Thoracic aorta (tissue), 2 donors: ENCODE results near the gene HTR5A. TPM values are rescaled to one million over a fixed set of nuclear protein-coding genes. Genes with fewer than 3 reads are reported as not detected.

ENCODE experiments used
- ATAC-seq: fragments of 150-250 bp; one replicate; pipeline ENCODE4 v1.8.0; 2017; ENCODE audit warnings: low read depth; ENCODE audit not compliant: insufficient number of reproducible peaks, low FRiP score
- DNase-seq: peaks from one replicate; pipeline ENCODE4 v3.0.0-alpha.2; 2020; ENCODE audit warnings: low spot score
- H3K27ac ChIP-seq, 2 donors: fragments of 200-600 bp; sonication (generic); 1 replicate in 1 of 2; 2 replicates in 1 of 2; pipeline ENCODE4 v1.5.1; 2016; ENCODE audit warnings: mild to moderate bottlenecking in 2 of 2, moderate library complexity in 2 of 2
- H3K27me3 ChIP-seq: fragments of 200-600 bp; sonication (generic); replicated peaks from 2 replicates; pipeline ENCODE4 v1.6.0; 2016; ENCODE audit warnings: mild to moderate bottlenecking; ENCODE audit not compliant: insufficient read depth
- H3K36me3 ChIP-seq: fragments of 200-600 bp; sonication (generic); one replicate; pipeline ENCODE4 v1.5.1; 2016
- H3K4me1 ChIP-seq, 2 donors: fragments of 200-600 bp; sonication (generic); 1 replicate in 1 of 2; 2 replicates in 1 of 2; pipeline versions ENCODE4 v1.5.1 to v1.6.0; 2016; ENCODE audit warnings: low read depth in 2 of 2, mild to moderate bottlenecking in 1 of 2; ENCODE audit not compliant: control insufficient read depth in 1 of 2
- H3K4me3 ChIP-seq: fragments of 200-600 bp; sonication (generic); 2 replicates; pipeline ENCODE4 v1.5.1; 2016; ENCODE audit warnings: mild to moderate bottlenecking
- H3K9me3 ChIP-seq: fragments of 200-600 bp; sonication (generic); 2 replicates; pipeline ENCODE4 v1.5.1; 2016
- total RNA-seq, 2 donors: library from RNA; depleted of rRNA; stranded (reverse); fragments of >200 nt; gene quantifications; one replicate each; pipeline versions ENCODE4 v1.1.0 to v1.2.3, GENCODE V29; 2016
- TF ChIP-seq, protein P1 (sequence below): fragments of 200-600 bp; sonication (generic); IDR thresholded peaks from one replicate; pipeline ENCODE4 v1.5.1; 2019; ENCODE audit warnings: antibody characterized with exemption

The HTR5A gene
- total RNA-seq, 2 donors from 2014 or later = not detected

DNA sequence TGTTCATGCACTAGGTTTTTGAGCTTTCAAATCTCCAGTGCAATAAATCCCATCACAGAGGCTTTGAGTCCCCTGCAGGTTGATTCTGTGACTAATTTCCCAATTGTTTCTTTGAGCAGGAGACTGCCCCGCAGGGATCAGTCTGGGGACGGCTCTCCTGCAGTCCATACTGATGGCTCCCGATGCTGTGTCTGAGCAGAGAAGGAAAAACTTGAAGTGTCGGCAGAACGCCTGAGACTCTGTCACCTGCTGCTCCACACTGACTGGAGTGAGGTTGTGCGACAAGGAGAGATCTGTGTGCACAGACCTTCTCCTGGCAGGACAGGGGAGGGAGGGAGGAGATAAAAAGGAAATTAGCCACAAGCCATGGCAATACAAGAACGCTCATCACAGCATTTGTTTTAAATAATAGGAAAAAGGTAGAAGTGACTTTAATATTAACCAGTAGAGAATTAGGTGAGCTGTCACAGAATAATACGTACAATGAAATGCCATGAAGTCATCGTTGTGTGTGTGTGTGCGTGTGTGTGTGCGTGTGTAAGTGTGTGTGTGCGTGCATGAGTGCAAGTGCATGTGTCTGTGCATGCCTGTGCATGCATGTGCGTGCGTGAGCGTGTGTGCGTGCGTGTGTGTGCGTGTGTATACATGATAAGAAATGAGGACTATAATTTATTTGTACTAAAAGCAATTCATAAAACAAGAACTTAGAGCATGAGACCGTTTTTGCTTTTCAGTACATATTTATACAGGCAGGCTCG is 38.2 kb downstream of the HTR5A start:
- no peak for ATAC-seq
- DNase-seq = no peak
- Histone ChIP-seq H3K27me3 (no peaks in the 10 kb centered on the region), H3K27ac (no peak overlapping the region), H3K4me3 (no peak overlapping the region), H3K4me1 (no peaks in the 10 kb centered on the region), H3K9me3 (no peaks in the 10 kb centered on the region), H3K36me3 (no peaks in the 10 kb centered on the region)
- TF ChIP-seq, protein P1, sequence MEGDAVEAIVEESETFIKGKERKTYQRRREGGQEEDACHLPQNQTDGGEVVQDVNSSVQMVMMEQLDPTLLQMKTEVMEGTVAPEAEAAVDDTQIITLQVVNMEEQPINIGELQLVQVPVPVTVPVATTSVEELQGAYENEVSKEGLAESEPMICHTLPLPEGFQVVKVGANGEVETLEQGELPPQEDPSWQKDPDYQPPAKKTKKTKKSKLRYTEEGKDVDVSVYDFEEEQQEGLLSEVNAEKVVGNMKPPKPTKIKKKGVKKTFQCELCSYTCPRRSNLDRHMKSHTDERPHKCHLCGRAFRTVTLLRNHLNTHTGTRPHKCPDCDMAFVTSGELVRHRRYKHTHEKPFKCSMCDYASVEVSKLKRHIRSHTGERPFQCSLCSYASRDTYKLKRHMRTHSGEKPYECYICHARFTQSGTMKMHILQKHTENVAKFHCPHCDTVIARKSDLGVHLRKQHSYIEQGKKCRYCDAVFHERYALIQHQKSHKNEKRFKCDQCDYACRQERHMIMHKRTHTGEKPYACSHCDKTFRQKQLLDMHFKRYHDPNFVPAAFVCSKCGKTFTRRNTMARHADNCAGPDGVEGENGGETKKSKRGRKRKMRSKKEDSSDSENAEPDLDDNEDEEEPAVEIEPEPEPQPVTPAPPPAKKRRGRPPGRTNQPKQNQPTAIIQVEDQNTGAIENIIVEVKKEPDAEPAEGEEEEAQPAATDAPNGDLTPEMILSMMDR = no peak

DNA sequence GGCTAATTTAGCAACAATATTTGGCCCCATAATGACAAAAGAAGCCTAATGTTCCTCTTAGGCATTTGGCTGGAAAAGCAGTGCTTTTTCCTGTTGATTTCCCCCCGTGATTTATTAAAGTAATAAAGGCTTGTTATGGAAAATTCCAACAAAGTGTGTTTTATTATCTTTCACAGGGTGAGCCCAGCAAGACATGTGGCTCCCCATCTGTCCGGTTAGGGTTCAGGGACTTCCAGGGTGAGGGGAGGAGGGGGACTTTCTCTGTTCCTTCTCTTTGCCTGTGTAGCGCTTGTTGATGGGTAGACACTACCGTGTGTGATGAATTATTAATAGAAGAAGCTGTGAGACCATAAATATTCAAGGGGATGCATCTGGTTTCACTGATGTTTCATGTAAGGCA is 39.0 kb downstream of the HTR5A start:
- H3K4me3 ChIP-seq = no peak overlapping the region
- no peaks in the 10 kb centered on the region for H3K4me1 ChIP-seq
- TF ChIP-seq, protein P1 = no peak
- no peaks in the 10 kb centered on the region for H3K36me3 ChIP-seq
- DNase-seq (no peak), ATAC-seq (no peak)
- no peaks in the 10 kb centered on the region for H3K27me3 ChIP-seq
- no peak overlapping the region for H3K27ac ChIP-seq
- H3K9me3 ChIP-seq = no peaks in the 10 kb centered on the region

DNA sequence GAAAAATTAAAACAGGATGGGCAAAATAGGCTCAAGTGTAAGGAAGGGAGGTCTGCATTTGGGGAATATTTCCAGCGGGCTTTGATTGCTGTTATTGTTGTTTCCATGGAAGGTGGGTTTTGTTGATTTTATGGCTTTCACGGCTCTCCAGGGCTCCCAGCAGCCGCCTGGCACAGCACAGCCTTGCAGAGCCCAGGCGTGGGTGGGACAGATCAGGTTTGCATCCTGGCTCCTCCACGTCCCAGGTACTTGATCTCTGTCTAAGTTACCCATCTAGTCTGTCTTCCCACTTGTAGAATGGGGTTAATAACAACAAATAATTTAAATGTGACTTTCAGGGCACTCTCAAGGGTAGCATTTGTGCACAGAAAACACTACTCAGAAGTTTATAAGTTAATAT is 45.2 kb downstream of the HTR5A start:
- no peak for ATAC-seq
- H3K36me3 ChIP-seq = no peaks in the 10 kb centered on the region
- no peak overlapping the region for H3K27ac ChIP-seq
- no peak overlapping the region for H3K4me3 ChIP-seq
- no peak for DNase-seq
- TF ChIP-seq, protein P1 = no peak
- H3K9me3 ChIP-seq = no peaks in the 10 kb centered on the region
- no peaks in the 10 kb centered on the region for H3K27me3 ChIP-seq
- H3K4me1 ChIP-seq = no peaks in the 10 kb centered on the region

DNA sequence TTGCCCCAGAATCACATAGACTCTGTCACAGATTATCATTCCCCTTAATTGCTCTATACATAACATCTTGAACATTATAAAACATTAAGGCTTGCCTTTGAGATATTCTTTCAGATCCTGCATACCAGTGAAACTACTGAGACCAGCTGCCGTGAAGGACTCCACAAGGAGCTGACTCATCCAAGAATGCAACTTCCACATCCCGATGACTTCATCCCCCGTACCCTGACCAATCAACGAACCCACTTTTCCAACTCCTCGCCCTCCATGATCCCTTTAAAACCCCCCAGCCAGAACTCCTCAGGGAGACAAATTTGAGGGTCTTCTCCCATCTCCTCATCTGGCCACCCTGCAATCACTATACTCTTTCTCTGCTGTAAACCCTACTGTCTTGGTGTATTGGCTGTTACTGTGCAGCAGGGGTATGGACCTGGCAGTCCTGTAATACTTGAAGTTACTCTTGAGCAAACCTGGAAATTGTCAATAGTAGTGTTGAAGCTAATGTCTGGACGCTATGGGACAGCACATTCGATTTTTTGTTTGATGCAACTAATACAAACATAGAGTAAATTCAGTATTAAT is 49.8 kb downstream of the HTR5A start:
- TF ChIP-seq, protein P1 = no peak
- no peaks in the 10 kb centered on the region for H3K4me1 ChIP-seq
- no peak for DNase-seq
- no peaks in the 10 kb centered on the region for H3K27me3 ChIP-seq
- no peaks in the 10 kb centered on the region for H3K36me3 ChIP-seq
- H3K9me3 ChIP-seq = no peaks in the 10 kb centered on the region
- ATAC-seq = no peak
- no peak overlapping the region for H3K4me3 ChIP-seq
- H3K27ac ChIP-seq = no peak overlapping the region

DNA sequence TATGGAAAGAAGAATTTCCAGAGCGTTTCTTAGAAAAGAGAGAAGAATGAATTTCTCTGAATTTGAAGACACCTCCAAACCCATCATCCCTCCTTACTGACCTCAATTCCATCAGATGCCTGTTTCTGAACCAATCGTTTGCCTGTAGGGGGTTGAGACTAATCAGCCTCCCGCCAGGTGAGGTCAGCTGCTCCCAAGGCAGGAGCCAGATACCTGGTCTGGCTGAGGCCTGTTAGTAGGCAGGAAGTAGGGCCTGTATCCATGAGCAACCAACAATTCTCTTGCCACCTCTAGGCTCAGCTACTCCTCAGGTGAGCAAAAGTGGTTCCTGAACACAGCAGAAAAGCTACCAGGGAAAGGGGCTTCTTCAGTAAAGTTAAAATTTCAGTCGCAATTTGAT is 50.3 kb downstream of the HTR5A start:
- no peaks in the 10 kb centered on the region for H3K36me3 ChIP-seq
- H3K27ac ChIP-seq = no peak overlapping the region
- DNase-seq (no peak), ATAC-seq (no peak)
- no peak overlapping the region for H3K4me3 ChIP-seq
- TF ChIP-seq, protein P1 = no peak
- H3K9me3 ChIP-seq = no peaks in the 10 kb centered on the region
- no peaks in the 10 kb centered on the region for H3K4me1 ChIP-seq
- H3K27me3 ChIP-seq = no peaks in the 10 kb centered on the region
